ENCODE results near the gene SLC2A9.
A peak's percentile ranks its signal among the peaks of the same experiment; 100 is the strongest.

SLC2A9 gene

DNA sequence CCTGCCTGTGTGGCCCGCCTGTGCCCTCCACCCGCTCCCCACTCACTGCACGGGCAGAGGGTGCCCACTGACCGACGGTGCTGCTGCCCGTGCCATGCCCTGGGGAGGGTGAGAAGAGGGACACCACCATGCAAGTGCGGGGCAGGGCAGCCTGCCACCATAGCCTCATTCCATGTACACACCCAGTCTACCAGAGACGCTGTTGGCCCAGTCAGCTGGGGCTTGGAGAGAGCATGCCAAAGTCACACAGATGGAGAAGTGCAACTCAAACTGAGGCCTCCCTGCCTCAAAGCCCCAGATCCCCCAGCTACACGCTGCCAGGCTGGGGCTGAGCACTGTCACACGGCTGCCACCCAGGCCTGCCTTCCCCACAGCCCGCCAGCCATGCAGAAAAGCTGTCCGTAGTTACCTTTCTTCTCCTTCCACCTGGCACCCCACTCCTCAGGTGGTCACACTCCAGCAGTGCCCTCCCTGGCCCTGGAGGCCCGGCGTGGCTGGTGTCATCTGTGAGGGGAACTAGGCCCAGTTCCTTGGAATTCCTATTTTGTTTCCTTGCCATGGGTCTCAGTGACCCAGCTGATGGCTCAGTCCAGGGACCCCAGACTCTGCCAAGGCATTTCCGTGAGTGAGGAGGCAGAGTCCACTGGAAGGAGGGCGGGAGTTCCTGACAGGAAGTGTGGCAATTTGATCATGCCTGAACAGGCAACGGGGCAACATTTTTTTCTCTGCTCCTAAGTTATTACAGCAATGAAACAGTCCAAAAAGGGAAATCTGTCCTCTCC, at the start of gene SLC2A9:
SLC2A9 (minus strand) TSS at position 627 of the 782 bp plus-strand sequence; CDS start at position 559, 68 bp downstream.
- Histone ChIP-seq H3K27me3 (ENCODE audit: control insufficient read depth in 2 of 2, insufficient read depth in 2 of 2, low read length in 2 of 2) (no peaks in the 10 kb centered on the region), H3K27ac (ENCODE audit: low read depth in 2 of 2, low read length in 2 of 2) (peak within 1 kb of the TSS; percentile 30 to 89), H3K9me3 (ENCODE audit: control insufficient read depth in 2 of 2, low read length in 2 of 2) (no peaks in the 10 kb centered on the region), H3K4me3 (ENCODE audit: low read length in 2 of 2) (no peak within 1 kb of the TSS), H3K9ac (ENCODE audit: low read depth in 1 of 2, low read length in 2 of 2) (no peak within 1 kb of the TSS), H3K36me3 (ENCODE audit: control insufficient read depth in 2 of 2, insufficient read depth in 2 of 2, low read length in 2 of 2) (no peaks in the 10 kb centered on the region), H3K4me1 (ENCODE audit: control insufficient read depth in 2 of 2, insufficient read depth in 2 of 2, low read length in 2 of 2) (peaks cover 7 to 10% of the 10 kb centered on the region in 2 donors)

DNA sequence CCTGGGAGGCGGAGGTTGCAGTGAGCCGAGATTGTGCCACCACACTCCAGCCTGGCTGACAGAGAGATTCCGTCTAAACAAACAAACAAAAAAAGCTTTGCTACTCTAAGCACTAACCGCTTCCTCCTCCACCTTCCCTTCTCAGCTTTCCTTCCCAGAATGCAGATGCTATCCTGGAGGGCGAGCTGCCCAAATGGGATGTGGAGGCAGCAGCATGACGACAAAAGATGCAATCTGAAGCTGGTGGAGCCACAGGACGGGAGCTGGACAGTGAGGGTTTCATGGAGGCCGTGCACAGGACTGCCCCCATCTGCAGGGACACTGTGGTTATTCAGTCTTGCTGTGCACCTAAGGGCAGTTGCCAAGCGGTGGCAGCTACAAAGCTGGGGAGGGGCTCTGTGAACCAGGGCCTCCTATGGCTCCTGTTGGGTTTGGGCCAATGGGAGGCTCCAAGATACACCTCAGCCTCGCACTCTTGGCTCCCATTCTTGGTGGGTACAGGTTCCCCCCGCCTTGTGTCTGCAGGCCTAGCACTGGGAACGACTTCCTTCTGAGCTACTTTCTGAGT, 47.9 kb upstream of the SLC2A9 start:
- H3K9me3 ChIP-seq (ENCODE audit: control insufficient read depth in 2 of 2, low read length in 2 of 2): no peaks in the 10 kb centered on the region
- H3K27me3 ChIP-seq (ENCODE audit: control insufficient read depth in 2 of 2, insufficient read depth in 2 of 2, low read length in 2 of 2): no peaks in the 10 kb centered on the region
- no peaks in the 10 kb centered on the region for H3K4me1 ChIP-seq (ENCODE audit: control insufficient read depth in 2 of 2, insufficient read depth in 2 of 2, low read length in 2 of 2)
- H3K36me3 ChIP-seq (ENCODE audit: control insufficient read depth in 2 of 2, insufficient read depth in 2 of 2, low read length in 2 of 2): peaks cover 21 to 37% of the 10 kb centered on the region in 2 donors
- H3K9ac ChIP-seq (ENCODE audit: low read depth in 1 of 2, low read length in 2 of 2): no peak overlapping the region
- no peak overlapping the region for H3K4me3 ChIP-seq (ENCODE audit: low read length in 2 of 2)
- H3K27ac ChIP-seq (ENCODE audit: low read depth in 2 of 2, low read length in 2 of 2): no peak overlapping the region

GRCh38 chr4:10066670-10067651, 45.7 kb upstream of the SLC2A9 start:
- Histone ChIP-seq H3K4me3 (ENCODE audit: low read length in 2 of 2) (no peak overlapping the region), H3K9ac (ENCODE audit: low read depth in 1 of 2, low read length in 2 of 2) (no peak overlapping the region), H3K36me3 (ENCODE audit: control insufficient read depth in 2 of 2, insufficient read depth in 2 of 2, low read length in 2 of 2) (peaks cover 12 to 24% of the 10 kb centered on the region in 2 donors), H3K4me1 (ENCODE audit: control insufficient read depth in 2 of 2, insufficient read depth in 2 of 2, low read length in 2 of 2) (no peaks in the 10 kb centered on the region), H3K27me3 (ENCODE audit: control insufficient read depth in 2 of 2, insufficient read depth in 2 of 2, low read length in 2 of 2) (no peaks in the 10 kb centered on the region), H3K27ac (ENCODE audit: low read depth in 2 of 2, low read length in 2 of 2) (no peak overlapping the region), H3K9me3 (ENCODE audit: control insufficient read depth in 2 of 2, low read length in 2 of 2) (no peaks in the 10 kb centered on the region)

- Histone ChIP-seq H3K9me3 (ENCODE audit: control insufficient read depth in 2 of 2, low read length in 2 of 2) (no peaks in the 10 kb centered on the region), H3K9ac (ENCODE audit: low read depth in 1 of 2, low read length in 2 of 2) (no peak overlapping the region), H3K36me3 (ENCODE audit: control insufficient read depth in 2 of 2, insufficient read depth in 2 of 2, low read length in 2 of 2) (peaks cover 12 to 24% of the 10 kb centered on the region in 2 donors), H3K4me3 (ENCODE audit: low read length in 2 of 2) (no peak overlapping the region), H3K27me3 (ENCODE audit: control insufficient read depth in 2 of 2, insufficient read depth in 2 of 2, low read length in 2 of 2) (no peaks in the 10 kb centered on the region), H3K4me1 (ENCODE audit: control insufficient read depth in 2 of 2, insufficient read depth in 2 of 2, low read length in 2 of 2) (no peaks in the 10 kb centered on the region), H3K27ac (ENCODE audit: low read depth in 2 of 2, low read length in 2 of 2) (no peak overlapping the region)
These were observed 44.9 kb upstream of the SLC2A9 start for GRCh38 chr4:10066206-10066605.

GRCh38 chr4:10063544-10064300, 42.4 kb upstream of the SLC2A9 start:
- H3K4me3 ChIP-seq (ENCODE audit: low read length in 2 of 2): no peak overlapping the region
- no peak overlapping the region for H3K27ac ChIP-seq (ENCODE audit: low read depth in 2 of 2, low read length in 2 of 2)
- no peak overlapping the region for H3K9ac ChIP-seq (ENCODE audit: low read depth in 1 of 2, low read length in 2 of 2)

DNA sequence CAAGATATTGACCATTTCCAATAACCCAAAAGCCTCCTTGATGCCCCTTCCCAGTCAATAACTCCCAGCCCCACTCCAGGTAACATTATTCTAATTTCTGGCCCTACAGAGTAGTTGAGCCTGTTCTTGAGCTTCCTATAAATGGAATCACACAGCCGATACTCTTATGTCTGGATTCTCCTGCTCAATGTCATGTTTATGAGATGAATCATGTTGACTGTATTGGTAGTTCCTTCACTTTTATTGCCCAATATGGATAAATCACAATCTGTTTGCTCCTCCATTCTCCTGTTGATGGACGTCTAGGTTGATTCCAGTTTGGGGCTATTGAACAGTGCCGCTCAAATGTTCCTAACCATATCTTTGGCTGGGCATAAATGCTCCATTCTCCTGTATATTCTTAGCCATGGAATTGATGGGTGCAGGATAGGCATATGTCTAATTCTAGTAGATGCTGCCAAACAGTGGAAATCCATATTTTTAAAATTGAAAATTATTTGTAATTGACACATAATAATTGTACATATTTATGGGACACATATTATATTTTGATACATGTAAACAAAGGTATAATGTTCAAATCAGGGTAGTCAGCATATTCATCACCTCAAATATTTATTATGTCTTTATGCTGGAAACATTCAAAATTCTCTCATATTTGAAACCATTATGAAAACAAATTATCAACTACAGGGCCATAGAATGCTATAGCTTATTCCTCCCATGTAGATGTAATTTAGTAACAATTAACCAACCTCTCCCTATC, 40.5 kb upstream of the SLC2A9 start:
- H3K9ac ChIP-seq (ENCODE audit: low read depth in 1 of 2, low read length in 2 of 2): no peak overlapping the region
- no peaks in the 10 kb centered on the region for H3K9me3 ChIP-seq (ENCODE audit: control insufficient read depth in 2 of 2, low read length in 2 of 2)
- no peaks in the 10 kb centered on the region for H3K27me3 ChIP-seq (ENCODE audit: control insufficient read depth in 2 of 2, insufficient read depth in 2 of 2, low read length in 2 of 2)
- no peak overlapping the region for H3K27ac ChIP-seq (ENCODE audit: low read depth in 2 of 2, low read length in 2 of 2)
- H3K4me1 ChIP-seq (ENCODE audit: control insufficient read depth in 2 of 2, insufficient read depth in 2 of 2, low read length in 2 of 2): no peaks in the 10 kb centered on the region
- peaks cover 3 to 4% of the 10 kb centered on the region in 2 donors for H3K36me3 ChIP-seq (ENCODE audit: control insufficient read depth in 2 of 2, insufficient read depth in 2 of 2, low read length in 2 of 2)
- H3K4me3 ChIP-seq (ENCODE audit: low read length in 2 of 2): no peak overlapping the region

More at GRCh38 chr4:10063544-10064300, 42.4 kb upstream of the SLC2A9 start:
- no peaks in the 10 kb centered on the region for H3K9me3 ChIP-seq (ENCODE audit: control insufficient read depth in 2 of 2, low read length in 2 of 2)
- no peaks in the 10 kb centered on the region for H3K4me1 ChIP-seq (ENCODE audit: control insufficient read depth in 2 of 2, insufficient read depth in 2 of 2, low read length in 2 of 2)
- H3K36me3 ChIP-seq (ENCODE audit: control insufficient read depth in 2 of 2, insufficient read depth in 2 of 2, low read length in 2 of 2): peaks cover 9 to 15% of the 10 kb centered on the region in 2 donors
- H3K27me3 ChIP-seq (ENCODE audit: control insufficient read depth in 2 of 2, insufficient read depth in 2 of 2, low read length in 2 of 2): no peaks in the 10 kb centered on the region

DNA sequence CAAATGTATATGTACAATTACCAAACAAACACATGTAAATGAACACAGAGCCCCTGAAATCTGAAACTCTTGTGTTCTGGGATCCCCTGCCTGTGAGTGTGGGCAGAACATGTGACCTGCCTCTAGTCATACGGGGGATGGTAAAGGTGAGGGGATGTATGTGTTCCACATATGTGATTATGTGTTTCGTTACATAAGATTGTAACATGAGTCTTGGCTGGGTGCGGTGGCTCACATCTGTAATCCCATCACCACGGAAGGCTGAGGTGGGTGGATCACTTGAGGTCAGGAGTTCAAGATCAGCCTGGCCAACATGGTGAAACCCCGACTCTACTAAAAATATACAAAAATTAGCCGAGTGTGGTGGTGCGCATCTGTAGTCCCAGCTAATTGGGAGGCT, 37.1 kb upstream of the SLC2A9 start:
- Histone ChIP-seq H3K9me3 (ENCODE audit: control insufficient read depth in 2 of 2, low read length in 2 of 2) (no peaks in the 10 kb centered on the region), H3K4me1 (ENCODE audit: control insufficient read depth in 2 of 2, insufficient read depth in 2 of 2, low read length in 2 of 2) (no peaks in the 10 kb centered on the region), H3K27me3 (ENCODE audit: control insufficient read depth in 2 of 2, insufficient read depth in 2 of 2, low read length in 2 of 2) (no peaks in the 10 kb centered on the region), H3K9ac (ENCODE audit: low read depth in 1 of 2, low read length in 2 of 2) (no peak overlapping the region), H3K4me3 (ENCODE audit: low read length in 2 of 2) (no peak overlapping the region), H3K36me3 (ENCODE audit: control insufficient read depth in 2 of 2, insufficient read depth in 2 of 2, low read length in 2 of 2) (no peaks in the 10 kb centered on the region), H3K27ac (ENCODE audit: low read depth in 2 of 2, low read length in 2 of 2) (no peak overlapping the region)

GRCh38 chr4:10057023-10057395, 35.7 kb upstream of the SLC2A9 start:
- H3K4me3 ChIP-seq (ENCODE audit: low read length in 2 of 2): no peak overlapping the region
- no peaks in the 10 kb centered on the region for H3K27me3 ChIP-seq (ENCODE audit: control insufficient read depth in 2 of 2, insufficient read depth in 2 of 2, low read length in 2 of 2)
- H3K4me1 ChIP-seq (ENCODE audit: control insufficient read depth in 2 of 2, insufficient read depth in 2 of 2, low read length in 2 of 2): no peaks in the 10 kb centered on the region
- H3K36me3 ChIP-seq (ENCODE audit: control insufficient read depth in 2 of 2, insufficient read depth in 2 of 2, low read length in 2 of 2): no peaks in the 10 kb centered on the region
- H3K9ac ChIP-seq (ENCODE audit: low read depth in 1 of 2, low read length in 2 of 2): no peak overlapping the region
- no peak overlapping the region for H3K27ac ChIP-seq (ENCODE audit: low read depth in 2 of 2, low read length in 2 of 2)
- no peaks in the 10 kb centered on the region for H3K9me3 ChIP-seq (ENCODE audit: control insufficient read depth in 2 of 2, low read length in 2 of 2)

DNA sequence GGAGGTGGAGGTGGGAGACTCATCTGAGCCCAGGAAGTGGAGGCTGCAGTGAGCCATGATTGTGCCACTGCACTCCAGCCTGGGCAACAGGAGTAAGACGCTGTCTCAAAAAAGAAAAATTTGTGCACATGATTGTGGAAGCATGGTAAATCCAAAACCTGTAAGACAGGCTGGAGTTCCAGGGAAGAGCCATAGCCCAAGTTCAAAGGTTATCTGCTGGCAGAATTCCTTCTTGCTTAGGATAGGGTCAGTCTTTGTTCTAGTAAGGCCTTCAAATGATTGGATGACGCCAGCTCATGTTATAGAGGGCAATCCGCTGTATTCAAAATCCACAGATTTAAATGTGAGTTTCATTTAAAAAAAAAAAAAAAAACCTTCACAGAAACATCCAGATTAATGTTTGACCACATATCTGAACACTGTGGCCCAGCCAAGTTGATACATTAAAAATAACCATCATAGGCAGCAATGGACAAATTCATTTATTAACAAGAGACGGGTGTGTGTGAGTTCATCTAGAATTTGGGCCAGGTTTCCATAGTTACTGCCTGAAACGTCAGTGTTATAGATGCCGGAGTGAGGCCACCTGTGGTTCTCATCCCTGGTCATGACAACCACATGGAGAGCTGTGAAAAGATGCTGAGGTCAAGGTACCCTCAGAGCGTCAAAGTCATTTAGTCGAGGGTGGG, 35.2 kb upstream of the SLC2A9 start:
- Histone ChIP-seq H3K9me3 (ENCODE audit: control insufficient read depth in 2 of 2, low read length in 2 of 2) (no peaks in the 10 kb centered on the region), H3K27ac (ENCODE audit: low read depth in 2 of 2, low read length in 2 of 2) (no peak overlapping the region), H3K27me3 (ENCODE audit: control insufficient read depth in 2 of 2, insufficient read depth in 2 of 2, low read length in 2 of 2) (no peaks in the 10 kb centered on the region), H3K4me3 (ENCODE audit: low read length in 2 of 2) (no peak overlapping the region), H3K9ac (ENCODE audit: low read depth in 1 of 2, low read length in 2 of 2) (no peak overlapping the region), H3K36me3 (ENCODE audit: control insufficient read depth in 2 of 2, insufficient read depth in 2 of 2, low read length in 2 of 2) (no peaks in the 10 kb centered on the region), H3K4me1 (ENCODE audit: control insufficient read depth in 2 of 2, insufficient read depth in 2 of 2, low read length in 2 of 2) (no peaks in the 10 kb centered on the region)
